Stimulated activated CD4-positive, alpha-beta T cell treated with anti-CD3 and anti-CD28 coated beads, Interleukin-2, amount 100 ng/mL, for 24 hours (primary cell): ENCODE measurements around the gene OCA2.

Source experiments
- DNase-seq, 2 donors: peaks; one replicate each; pipeline ENCODE4 v3.0.0-alpha.2; 2020

The OCA2 gene

DNA sequence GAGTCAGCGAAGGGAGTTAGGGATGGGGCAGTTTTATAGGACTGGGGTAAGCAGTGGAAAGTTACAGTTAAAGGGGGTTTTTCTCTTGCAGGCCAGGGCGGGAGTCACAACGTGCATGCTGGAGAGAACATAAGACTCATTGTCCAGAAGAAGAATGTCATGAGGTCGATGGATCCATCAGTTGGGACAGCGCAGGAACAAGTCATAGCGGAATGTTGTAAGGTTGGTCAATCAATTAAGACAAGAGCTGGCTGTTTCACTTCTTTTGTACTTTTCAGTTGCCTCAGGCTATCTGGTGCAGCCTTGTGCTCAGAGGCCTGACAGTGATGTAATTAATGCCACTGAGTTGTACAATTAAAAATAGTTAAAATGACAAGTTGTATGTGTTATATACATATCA lies 165.6 kb downstream of the OCA2 start:
- DNase-seq: no peak

DNA sequence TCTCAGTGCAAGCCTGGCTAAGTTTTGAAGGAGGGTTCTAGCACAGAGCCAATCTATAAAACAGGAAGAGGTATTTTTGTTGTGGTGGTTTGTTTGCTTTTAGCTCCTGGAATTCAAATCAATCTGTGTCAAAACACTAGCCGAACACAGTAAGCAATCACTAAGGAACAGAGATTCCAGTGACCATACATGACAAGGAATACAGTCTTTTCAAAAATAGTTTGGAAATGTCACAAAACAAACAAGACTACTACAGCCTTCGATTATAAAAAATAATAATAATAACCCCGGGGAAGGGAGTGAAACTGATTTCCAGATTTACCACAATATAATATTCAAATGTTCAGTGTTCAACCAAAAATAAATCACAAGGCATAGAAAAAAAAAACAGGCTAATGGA lies 166.5 kb downstream of the OCA2 start:
- DNase-seq: no peak

DNA sequence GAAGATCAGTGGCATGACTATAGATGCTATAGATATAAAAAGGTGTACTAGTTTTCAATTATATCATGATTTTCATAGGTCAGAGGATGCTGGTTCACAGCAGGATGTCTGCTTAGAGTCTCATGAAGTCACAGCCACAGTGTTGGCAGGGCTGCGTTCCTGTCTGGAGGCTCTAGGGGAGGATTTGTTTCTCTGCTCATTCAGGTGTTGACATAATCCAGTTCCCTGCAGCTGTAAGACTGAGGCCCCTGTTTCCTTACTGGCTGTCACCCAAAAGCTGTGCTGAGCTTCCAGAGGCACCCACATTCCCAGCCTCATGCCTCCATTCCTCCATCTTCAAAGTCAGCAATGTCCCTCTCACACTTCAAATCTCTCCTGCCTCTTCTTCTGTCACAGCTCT lies 170.7 kb downstream of the OCA2 start:
- DNase-seq: no peak

DNA sequence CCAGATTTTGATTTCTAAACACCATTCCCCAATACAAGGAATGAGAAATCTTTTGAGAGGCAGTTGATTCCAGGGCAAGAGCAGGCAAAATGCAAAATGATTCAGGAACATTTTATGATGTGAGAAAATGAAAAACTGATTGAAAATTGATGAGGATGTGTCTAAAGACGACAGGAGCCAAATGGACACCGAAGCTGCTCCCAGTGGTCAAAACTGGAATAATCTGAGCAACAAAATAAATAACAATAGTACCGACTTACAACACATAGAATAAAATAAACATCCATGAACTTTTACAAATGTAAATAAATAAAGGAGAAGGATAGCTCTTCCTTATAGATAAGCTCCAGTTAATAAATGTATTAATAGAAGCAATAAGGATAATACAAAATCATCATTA lies 186.8 kb downstream of the OCA2 start:
- DNase-seq: no peak

DNA sequence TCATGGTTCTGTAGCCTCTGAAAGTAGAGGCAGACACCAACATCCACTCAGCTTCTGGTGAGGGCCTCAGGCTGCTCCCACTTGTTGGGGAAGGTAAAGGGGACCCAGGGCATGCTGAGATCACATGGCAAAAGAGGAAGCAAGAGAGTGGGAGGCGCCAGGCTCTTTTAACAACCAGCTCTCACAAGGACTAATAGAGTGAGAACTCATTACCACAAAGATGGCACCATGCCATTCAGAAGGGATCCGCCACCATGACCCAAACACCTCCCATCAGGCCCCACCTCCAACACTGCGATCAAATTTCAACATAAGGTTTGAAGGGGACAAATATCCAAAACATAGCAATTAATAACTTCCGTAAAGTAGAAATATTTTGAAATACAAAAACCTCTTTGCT lies 192.3 kb downstream of the OCA2 start:
- DNase-seq: no peak

DNA sequence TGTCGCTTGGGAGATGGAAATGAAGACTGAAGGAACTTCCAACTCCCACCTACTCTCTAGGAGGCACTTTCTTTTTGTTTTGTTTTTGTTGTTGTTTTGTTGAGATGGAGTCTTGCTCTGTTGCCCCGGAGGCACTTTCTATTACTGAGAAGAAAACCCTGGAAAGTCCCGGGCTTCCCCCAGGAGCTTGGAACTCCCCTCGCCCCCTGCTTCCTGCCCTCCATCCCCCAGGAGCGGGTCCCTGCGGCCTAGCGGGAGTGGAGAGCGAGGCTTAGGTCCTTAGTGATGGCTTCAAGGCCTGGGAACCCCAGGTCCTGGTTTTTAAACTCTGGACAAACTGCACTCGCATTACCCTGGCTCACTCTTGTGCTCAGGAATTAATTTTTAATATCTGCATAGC lies 195.7 kb downstream of the OCA2 start:
- DNase-seq: no peak

DNA sequence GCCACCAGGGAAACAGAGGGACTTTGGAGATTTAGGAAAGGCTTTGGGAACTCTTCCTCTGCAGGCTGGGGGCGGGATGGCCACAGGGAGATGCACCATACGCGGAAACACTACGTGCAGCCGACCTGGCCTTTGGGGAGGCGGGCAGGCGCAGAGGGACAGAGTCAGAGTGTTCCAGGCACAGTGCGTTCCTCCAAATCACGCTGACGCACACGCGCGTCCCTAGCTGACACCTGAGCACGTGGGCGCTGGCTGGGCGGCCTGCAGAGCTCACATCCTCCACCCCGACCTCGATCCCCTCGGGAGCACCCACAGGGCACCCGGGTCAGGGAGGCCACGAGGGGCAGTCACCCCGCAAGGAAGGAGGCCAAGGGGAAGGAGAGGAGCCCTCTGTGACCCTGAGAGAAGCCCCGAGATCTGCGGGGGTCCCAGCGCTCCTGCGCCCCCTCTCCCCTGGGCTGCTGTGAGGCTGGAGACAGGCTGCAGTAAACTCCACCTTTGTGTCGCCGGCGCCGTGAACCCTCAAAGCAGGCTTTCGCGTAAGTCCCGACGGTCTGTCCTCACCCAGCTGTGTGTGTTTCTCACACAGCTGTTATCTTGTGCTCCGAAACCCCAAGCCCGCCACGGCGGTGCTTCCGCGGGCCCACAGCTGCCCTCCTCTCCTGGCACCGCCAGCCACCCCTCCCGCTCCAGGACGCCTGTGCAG lies 196.3 kb downstream of the OCA2 start:
- DNase-seq: no peak

DNA sequence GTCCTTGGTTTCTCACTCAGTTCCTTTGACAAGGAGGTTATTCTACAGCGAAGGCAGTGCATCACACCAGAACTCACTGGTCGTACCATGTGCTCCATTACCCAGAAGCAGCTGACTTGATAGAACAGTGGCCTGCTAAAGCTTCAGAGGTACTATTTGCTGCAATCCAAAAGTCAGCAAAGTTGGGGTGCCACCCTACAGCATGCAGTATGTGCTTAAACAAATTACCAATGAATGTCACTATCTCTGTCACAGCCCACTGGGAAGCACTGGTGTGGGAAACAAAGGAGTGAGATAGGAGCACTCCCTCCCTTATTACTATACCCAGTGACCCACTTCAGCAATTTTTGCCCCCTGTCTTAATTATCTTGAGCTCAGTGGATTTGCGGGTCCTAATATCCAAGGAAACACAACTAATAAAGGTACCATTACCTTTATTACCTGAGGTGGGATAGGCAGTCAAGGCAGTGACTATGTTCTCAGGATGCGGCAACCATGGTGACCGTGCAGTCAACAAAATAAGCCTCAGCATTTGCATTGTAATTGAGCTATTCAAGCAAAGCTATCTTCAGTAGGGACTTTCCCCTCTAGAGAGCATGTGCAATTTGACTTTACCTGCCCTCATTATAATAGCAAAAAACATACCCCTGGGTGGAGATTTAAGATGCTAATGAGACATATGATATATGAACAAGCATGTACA lies 199.4 kb downstream of the OCA2 start:
- DNase-seq: no peak

DNA sequence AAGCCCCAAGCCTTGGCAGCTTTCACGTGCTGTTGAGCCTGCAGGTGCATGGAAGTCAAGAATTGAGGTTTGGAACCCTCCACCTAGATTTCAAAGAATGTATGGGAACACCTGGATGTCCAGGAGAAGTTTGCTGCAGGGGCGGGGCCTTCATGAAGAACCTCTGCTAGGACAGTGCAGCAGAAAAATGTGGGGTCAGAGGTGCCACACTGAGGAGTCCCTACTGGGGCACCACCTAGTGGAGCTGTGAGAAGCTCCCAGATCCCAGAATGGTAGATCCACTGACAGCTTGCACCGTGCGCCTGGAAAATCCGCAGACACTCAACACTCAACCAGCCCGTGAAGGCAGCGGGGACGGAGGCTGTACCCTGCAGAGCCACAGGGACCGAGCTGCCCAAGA lies 201.6 kb downstream of the OCA2 start:
- no peak for DNase-seq

DNA sequence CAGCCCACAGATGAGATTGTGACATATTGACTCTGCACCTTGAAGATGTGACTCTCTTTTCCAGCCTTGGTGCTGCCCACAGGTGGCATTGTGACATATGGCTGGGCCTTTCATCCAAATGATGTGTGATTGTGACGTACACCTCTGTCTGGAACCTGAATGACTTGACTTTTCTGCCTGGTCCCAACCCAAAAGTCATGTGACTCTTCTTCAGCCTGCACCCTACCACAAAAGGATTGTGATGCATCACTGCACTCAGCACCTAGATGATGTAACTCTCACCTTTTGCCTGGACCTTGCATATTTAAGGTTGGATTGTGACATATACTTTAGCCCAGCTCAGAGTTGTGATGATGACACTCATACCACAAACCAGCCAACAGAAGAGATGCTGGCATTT lies 204.5 kb downstream of the OCA2 start:
- no peak for DNase-seq

DNA sequence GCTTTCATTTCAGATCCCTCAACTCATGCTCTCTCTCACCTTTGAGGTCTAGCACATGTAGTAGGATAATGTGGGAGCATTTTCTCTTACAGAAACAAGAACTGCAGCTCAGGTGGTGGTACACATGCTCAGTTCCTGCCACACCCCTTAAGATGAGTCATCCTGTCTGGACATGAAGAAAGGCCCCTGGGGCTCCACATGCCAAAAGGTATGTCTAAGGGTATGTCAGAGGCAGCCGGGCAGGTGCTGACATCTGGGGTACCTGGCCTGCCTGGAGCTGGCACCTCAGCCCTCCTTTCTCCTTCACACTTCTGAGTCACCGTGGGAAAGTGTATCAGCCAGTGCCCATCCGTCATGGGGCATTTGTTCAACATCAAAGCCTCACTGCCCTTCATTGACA lies 209.9 kb downstream of the OCA2 start:
- no peak for DNase-seq

DNA sequence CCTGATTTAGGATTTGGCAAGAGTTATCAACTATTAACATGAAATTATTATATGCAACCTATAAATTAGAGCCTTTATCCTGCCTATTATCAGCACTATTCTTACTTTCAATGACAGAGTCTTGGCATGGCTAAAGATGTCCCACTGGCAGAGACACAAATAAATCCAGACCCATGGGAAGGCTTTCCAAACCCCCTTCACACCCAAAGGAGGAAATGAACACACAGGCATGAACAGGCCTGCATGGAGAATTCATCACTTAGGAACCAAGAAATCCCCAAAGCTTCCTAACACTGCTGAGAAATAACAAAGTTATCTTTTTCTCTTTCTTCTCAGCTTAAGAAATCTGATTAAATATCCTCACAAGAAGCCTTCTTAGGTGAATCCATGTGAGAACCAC lies 213.9 kb downstream of the OCA2 start:
- no peak for DNase-seq

DNA sequence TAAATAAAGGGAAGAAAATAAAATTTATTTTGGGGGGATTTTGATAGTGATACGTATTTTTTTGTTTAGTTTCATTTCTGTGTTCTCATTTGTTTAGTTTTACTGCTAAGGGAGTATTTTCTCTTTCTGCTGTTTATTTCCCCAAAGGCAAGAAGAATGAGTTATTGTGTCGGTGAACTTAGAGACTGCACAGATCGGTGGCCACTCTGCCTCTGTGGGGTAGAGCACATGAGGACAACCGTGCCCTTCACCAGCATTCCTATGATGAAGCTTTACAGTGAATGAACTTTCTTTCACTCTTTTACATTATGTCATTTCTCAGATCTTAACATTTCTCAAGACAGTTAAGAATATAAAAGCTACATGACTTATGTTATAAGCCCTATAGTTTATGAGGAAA lies 214.4 kb downstream of the OCA2 start:
- DNase-seq: no peak

DNA sequence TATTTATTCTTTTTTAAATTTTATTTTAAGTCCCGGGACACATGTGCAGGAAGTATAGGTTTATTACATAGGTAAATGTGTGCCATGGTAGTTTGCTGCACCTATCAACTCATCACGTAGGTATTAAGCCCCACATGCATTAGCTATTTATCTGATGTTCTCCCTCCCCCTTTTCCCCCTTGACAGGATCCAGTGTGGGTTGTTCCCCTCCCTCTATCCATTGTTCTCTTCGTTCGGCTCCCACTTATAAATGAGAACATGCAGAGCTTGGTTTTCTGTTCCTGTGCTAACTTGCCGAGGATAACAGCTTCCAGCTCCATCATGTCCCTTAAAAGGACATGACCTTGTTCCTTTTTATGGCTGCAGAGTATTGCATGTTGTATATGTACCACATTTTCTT lies 220.3 kb downstream of the OCA2 start:
- no peak for DNase-seq

DNA sequence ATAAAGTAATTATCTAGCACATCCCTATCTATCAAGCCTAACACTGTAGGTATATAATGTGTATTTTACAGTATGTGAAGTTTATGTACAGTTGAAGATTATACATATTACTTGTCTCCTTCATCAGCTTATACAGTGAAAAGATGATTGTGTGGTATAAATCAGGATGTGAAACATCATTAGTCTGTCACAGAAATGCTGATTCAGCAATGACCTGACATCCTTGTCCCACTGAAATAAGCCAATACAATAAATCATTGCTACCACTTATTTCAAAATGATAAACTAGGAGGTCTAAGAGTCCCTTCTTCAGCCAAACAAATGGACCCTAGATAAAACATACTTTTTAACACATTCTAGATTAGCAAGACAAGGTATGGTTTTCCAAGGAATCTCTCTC lies 225.3 kb downstream of the OCA2 start:
- DNase-seq: no peak

DNA sequence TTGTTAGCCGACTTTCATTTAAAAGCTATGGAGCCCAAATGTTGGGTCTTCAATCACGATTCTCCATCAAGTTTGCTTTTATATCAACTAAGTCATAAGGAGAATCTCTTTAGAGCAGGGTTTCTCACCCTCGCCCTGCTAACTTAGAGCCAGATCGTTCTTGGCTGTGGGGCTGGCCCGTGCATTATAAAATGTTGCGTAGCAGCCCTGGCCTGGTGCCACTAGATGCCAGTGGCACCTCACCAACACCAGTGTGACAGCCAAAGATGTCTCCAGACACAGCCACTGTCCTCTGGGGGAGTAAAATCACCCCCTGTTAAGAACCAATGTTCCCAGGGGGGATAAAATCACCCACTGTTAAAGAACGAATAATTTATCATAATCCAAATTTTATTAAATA lies 226.1 kb downstream of the OCA2 start:
- DNase-seq: no peak

DNA sequence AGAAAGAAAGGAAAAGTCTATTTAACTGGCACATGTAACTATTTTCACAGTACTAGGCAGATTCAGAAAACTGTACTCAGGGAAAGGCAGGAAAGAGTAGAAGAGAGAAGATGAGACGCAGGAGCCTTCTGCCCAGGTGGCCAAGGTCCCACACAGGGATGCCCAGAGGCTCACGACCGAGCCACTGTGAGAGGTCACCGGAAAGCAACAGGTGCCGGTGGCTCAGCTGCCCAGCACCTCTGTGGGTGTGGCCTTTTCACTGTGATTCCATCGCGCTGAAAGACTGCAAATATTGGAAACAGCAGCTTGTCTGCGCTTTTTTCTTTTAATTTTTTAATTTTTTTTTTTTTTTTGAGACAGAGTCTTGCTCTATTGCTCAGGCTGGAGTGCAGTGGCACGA lies 226.8 kb downstream of the OCA2 start:
- no peak for DNase-seq

DNA sequence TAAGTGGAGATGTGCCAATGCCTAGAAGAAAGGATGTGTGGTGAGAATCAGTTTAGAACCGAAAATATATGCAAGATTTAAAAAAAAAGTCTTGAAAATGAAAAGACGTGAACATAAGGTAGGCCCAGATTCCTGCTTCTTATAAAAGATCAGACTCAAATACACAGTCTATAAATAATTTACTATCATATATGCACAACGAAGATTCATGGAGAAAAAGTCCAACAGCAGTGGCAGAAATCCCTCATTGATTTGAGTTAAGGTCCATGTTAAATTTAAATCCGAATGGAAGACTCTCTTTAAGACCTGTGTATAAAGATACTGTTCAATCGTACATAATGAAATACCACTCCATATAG lies 227.2 kb downstream of the OCA2 start:
- no peak for DNase-seq

DNA sequence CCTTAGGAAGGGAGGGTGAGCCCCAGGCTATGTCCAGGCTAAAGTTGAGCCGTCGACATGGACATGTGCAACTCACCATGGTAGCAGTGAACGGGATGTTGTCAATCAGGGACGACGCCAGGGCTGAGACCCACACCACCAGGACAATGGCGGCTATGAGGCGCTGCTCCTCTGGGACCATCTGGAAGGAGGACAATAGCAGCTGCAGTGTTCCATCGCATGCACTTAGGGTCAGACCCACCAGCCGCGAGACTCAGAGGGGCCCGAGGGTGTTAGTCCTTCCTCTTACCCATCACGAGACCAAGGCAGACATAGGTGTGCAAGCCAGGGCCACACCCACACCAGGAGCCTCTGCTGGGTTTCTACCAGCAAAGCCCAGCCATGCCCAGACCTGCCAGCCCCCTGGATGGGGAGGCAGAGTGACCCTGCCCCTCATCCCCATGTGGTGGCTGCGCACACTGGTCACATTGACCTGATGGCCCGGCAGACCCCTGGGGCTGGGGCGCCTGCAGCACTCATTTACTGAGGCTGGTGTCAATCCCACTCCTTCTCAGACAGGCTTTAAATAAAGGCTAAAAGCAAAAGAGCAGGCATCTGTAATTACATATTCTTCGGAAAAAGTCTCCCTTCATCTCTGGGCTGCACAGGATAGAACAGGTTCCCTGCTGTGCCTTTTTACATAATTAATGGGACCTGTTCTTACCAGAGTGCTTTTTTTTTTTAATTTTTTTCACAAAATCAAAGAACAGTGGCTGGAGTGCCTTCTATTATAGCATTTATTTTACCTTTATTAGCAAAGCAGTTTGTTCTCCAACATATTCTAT lies 227.8 kb downstream of the OCA2 start:
- no peak for DNase-seq

DNA sequence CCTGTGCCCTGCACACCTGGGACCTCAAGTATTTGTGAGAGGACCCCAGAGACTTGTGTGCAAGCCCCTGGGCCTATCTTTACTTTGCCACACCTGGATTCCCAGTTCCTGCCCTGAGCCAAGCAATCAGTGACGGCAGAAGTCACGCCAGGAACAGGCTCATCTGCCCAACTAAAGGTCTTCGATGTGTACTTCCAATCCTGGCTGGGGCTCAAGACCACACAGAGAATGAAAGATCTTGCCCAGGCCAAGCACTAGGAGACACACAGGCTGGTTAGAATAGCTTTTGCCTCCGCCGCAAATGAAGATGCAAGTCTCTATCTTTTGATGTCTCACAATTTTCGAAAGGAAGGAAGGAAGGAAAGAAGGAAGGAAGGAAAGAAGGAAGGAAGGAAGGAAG lies 228.8 kb downstream of the OCA2 start:
- no peak for DNase-seq

DNA sequence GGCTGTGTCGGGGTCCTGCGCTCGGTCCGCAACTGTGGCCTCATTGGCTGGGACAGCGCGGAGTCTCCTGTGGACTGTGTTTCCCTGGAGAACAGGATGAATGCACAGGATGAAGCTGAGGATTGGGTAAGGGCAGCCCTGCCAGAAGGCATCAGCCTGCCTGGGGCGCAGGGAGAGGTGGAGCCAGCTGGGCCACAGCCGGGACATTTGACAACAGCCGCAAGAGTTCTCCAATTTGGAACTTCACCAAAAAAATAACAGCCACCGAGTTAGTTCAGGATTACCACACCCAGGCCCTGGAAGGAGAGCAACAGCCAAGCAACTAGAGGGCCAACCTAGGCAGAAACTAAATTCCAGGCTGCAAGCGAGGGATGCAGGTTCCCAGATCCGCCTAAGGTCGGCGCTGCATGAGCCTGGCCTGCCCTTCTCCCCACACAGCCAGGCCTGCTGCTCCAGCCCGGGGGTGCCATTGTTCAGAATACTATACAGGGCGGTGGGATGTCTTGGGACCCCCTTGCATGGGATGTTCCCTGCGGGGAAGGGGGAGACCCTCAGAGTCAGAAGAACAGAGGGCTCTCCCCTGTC lies 229.3 kb downstream of the OCA2 start:
- no peak for DNase-seq

DNA sequence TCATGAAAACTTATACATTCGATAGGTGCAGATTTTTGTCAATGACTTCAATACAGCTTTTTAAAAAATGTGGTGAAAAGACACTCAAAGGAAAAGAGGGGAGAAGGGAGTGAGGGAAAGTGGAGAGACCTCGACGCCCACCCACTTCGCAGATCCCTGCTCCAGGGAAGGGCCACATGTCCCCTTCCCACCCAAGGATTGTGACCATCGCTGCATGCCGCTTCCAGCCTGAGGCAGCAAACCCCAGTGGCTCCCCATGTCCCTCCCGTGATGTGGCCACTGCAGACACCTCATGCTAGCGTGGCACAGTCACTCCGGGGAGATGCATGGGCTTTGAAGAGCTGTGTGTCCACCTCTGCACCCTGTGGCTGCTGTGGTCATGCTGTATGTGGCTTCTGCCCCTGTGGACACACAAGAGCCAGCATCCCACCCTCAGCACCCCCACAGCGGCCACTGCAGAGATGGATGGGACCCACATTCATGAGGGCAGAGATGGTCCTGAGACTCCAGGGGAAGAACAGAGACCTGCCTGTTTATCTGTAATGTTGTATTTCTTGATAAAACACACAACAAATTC lies 230.2 kb downstream of the OCA2 start:
- no peak for DNase-seq

DNA sequence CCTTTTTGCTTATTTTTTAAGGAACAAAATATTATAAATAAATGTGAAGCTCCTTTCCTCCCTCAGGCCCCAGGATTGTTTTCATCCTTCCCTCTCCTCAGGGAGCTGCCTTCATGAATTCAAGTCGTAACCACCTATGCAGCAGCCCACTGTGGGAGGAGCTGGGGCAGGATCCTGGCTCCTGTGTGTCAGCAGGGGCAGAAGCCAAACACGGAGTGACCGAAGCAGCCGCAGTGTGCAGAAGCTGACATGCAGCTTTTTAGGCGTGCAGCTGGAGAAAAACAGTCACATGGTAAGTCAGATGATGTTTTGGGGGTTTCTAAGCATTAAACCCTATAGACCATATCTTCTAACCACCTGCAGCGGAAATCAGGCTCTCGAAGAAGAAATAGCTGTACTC lies 231.3 kb downstream of the OCA2 start:
- no peak for DNase-seq
